CD8-positive, alpha-beta memory T cell (primary cell): ENCODE measurements around the gene GNB1L. TPM values are rescaled to one million over a fixed set of nuclear protein-coding genes. Genes with fewer than 3 reads are reported as not detected.

Experiments
- CTCF ChIA-PET: fragments of 350-600 bp; sonication (Branson Sonifier 250); formaldehyde crosslinking; loops from one replicate; lab custom pipeline; 2021; ENCODE audit warnings: antibody characterized with exemption; lab: Charles Lee
- POLR2A ChIA-PET: fragments of 350-600 bp; sonication (Branson Sonifier 250); formaldehyde crosslinking; loops from one replicate; lab custom pipeline; 2021; ENCODE audit warnings: antibody characterized with exemption; lab: Charles Lee
- DNase-seq, 5 donors: peaks; one replicate each; pipeline versions ENCODE4 v3.0.0 to v3.0.0-alpha.2; 2020 to 2022; ENCODE audit warnings: mixed read lengths in 1 of 5
- H3K27ac ChIP-seq: one replicate; pipeline ENCODE4 v1.7.0; 2013; ENCODE audit warnings: low read depth, mild to moderate bottlenecking, low read length, moderate library complexity
- H3K27me3 ChIP-seq: 2 replicates; pipeline ENCODE4 v1.7.0; 2013; ENCODE audit warnings: low read length, mild to moderate bottlenecking; ENCODE audit not compliant: insufficient read depth, poor library complexity, severe bottlenecking
- H3K36me3 ChIP-seq: 2 replicates; pipeline ENCODE4 v1.7.0; 2013; ENCODE audit warnings: mild to moderate bottlenecking, low read length, moderate library complexity; ENCODE audit not compliant: insufficient read depth
- H3K4me1 ChIP-seq: 2 replicates; pipeline ENCODE4 v1.7.0; 2013; ENCODE audit warnings: mild to moderate bottlenecking, low read length, moderate library complexity; ENCODE audit not compliant: insufficient read depth
- H3K4me3 ChIP-seq: 2 replicates; pipeline ENCODE4 v1.7.0; 2013; ENCODE audit warnings: mild to moderate bottlenecking, low read length
- H3K9me3 ChIP-seq: 2 replicates; pipeline ENCODE4 v1.7.0; 2013; ENCODE audit warnings: mild to moderate bottlenecking, low read length
- H3K27ac Mint-ChIP-seq, 8 donors: one replicate each; pipeline ENCODE4 v1.8.0; 2020 to 2021; ENCODE audit warnings: mixed read lengths in 8 of 8, mild to moderate bottlenecking in 6 of 8, inconsistent platforms in 3 of 8, moderate library complexity in 3 of 8
- H3K27me3 Mint-ChIP-seq, 2 donors: one replicate each; pipeline ENCODE4 v1.8.0; 2020 to 2021; ENCODE audit warnings: mixed read lengths in 2 of 2, mild to moderate bottlenecking in 1 of 2, moderate library complexity in 1 of 2
- H3K36me3 Mint-ChIP-seq, 3 donors: one replicate each; pipeline ENCODE4 v1.8.0; 2020 to 2021; ENCODE audit warnings: mixed read lengths in 3 of 3, inconsistent platforms in 1 of 3, mild to moderate bottlenecking in 1 of 3
- H3K4me1 Mint-ChIP-seq, 3 donors: one replicate each; pipeline ENCODE4 v1.8.0; 2020 to 2021; ENCODE audit warnings: mixed read lengths in 3 of 3, inconsistent platforms in 1 of 3, mild to moderate bottlenecking in 1 of 3
- H3K4me3 Mint-ChIP-seq, 7 donors: one replicate each; pipeline ENCODE4 v1.8.0; 2020 to 2021; ENCODE audit warnings: mixed read lengths in 7 of 7, mild to moderate bottlenecking in 6 of 7, moderate library complexity in 4 of 7, inconsistent platforms in 2 of 7
- H3K9me3 Mint-ChIP-seq, 5 donors: one replicate each; pipeline ENCODE4 v1.8.0; 2020 to 2022; ENCODE audit warnings: mixed read lengths in 5 of 5, mild to moderate bottlenecking in 3 of 5, moderate library complexity in 2 of 5, inconsistent platforms in 1 of 5
- polyA plus RNA-seq: library from polyadenylated mRNA; unstranded; fragments of 300-500 nt; fragmentation: Illumina TruSeq; gene quantifications from one replicate; pipeline ENCODE4 v1.2.3, GENCODE V29; 2021
- total RNA-seq, 2 experiments: library from RNA; stranded (reverse); gene quantifications; one replicate each; pipeline ENCODE4 v1.2.3, GENCODE V29; 2021

The GNB1L gene
- total and polyA plus RNA-seq, 3 experiments from 2014 or later, result 14.2 to 17.9 (median 16.6) TPM

DNA sequence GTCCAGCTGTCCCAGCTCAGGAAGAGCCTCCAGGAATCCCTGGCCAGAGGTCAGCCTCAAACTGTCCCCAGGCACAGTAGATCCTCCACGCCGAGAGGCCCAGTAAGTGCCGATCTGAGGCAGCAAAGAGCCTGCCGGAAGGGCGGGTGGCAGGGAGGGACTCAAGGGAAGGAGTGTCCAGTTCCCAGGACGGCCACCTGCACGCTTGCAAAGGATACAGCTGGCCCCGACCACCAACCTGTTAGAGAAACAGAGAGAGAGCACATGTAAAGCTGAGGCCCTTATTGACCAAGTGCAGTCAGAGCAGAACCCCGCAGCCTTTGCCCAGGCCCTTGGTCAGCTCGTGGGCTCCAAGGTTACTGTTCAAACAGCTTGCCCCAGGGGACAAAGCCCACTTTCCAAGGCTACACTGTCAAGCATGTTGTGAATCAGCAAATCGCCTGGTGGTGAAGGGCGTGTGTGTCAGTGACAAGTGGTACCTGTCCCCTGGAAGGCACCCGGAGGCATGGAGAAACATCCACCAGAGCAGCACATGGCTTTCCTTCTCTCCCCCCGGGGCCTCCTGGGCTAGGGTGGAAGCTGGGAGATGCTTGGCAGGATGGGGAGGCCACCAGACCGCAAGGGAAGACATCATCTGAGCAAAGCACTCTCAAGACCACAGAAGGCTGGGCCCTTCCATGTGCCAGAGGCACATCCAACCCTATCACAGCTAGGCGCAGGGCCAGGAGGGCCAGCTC, 44.3 kb upstream of the GNB1L start:
- Mint-ChIP-seq H3K27ac (peak overlapping the region in 1 of 8 donors; percentile 39), H3K27me3 (no peaks in the 10 kb centered on the region), H3K4me1 (peaks cover 2 to 5% (median 4%) of the 10 kb centered on the region in 3 donors), H3K4me3 (no peak overlapping the region), H3K36me3 (peaks cover 0 to 33% (median 1%) of the 10 kb centered on the region in 3 donors), H3K9me3 (no peaks in the 10 kb centered on the region)
- no peaks in the 10 kb centered on the region for H3K9me3 ChIP-seq
- no peak for DNase-seq
- no peaks in the 10 kb centered on the region for H3K36me3 ChIP-seq
- ChIA-PET POLR2A (no interaction called here), CTCF (interaction anchor here (1.5 kb wide), 1 partner anchor 11 kb away, joined by 5 read pairs; no protein-coding TSS in a partner anchor)
- no peaks in the 10 kb centered on the region for H3K27me3 ChIP-seq
- no peak overlapping the region for H3K27ac ChIP-seq
- no peak overlapping the region for H3K4me3 ChIP-seq
- H3K4me1 ChIP-seq, result peaks cover 31% of the 10 kb centered on the region

DNA sequence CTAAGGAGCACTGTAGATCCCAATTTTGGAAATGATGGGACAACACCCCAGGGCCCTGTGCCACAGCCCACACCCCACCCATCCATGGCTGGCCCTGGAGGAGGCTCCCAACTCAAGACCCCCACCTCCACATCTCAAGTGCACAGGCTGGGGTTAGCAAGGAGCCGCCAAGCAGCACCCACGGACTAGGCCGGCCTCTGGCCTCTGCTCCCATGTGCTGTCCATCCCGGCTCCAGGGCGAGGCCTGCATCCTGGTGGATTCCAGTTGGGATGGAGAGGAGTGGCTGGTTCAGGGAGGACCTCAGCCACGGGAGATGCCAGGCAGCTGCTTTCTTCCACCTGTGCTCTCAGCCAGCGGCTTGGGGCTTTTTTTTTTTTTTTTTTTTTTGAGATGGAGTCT, 43.5 kb upstream of the GNB1L start:
- H3K9me3 Mint-ChIP-seq, result no peaks in the 10 kb centered on the region
- no peak overlapping the region for H3K27ac Mint-ChIP-seq
- no peak overlapping the region for H3K4me3 Mint-ChIP-seq
- peaks cover 6 to 10% (median 7%) of the 10 kb centered on the region in 3 donors for H3K4me1 Mint-ChIP-seq
- Histone ChIP-seq H3K27ac (no peak overlapping the region), H3K9me3 (no peaks in the 10 kb centered on the region), H3K4me3 (no peak overlapping the region), H3K4me1 (peaks cover 40% of the 10 kb centered on the region), H3K36me3 (no peaks in the 10 kb centered on the region), H3K27me3 (no peaks in the 10 kb centered on the region)
- ChIA-PET CTCF (interaction anchor here (1.7 kb wide), 1 partner anchor 168 kb away, joined by 8 read pairs; no protein-coding TSS in a partner anchor), POLR2A (no interaction called here)
- peaks cover 0 to 33% (median 1%) of the 10 kb centered on the region in 3 donors for H3K36me3 Mint-ChIP-seq
- no peak for DNase-seq
- no peaks in the 10 kb centered on the region for H3K27me3 Mint-ChIP-seq

DNA sequence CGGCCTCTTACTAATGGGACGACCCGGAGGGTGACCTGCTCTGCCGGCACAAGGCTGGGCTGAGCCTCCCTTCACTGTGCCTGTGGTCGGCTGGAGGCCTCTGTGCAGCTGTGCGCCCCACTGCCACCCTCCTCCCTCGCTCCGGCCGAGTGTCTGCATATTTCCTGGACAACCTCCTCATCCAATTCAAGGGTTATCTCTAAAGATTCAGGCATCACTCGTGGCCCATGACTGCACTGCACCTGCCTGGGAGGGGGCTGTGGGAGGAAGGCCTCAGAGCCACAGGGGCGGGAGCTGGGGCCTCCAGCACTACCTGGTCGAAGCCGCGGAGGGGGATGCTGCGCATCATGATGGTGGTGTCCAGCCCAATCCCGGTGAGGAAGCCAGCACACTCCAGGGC, 43.1 kb upstream of the GNB1L start:
- Mint-ChIP-seq H3K27ac (no peak overlapping the region), H3K4me3 (no peak overlapping the region), H3K4me1 (peaks cover 9 to 14% (median 11%) of the 10 kb centered on the region in 3 donors), H3K27me3 (no peaks in the 10 kb centered on the region), H3K9me3 (no peaks in the 10 kb centered on the region), H3K36me3 (peaks cover 0 to 32% (median 1%) of the 10 kb centered on the region in 3 donors)
- CTCF ChIA-PET, result interaction anchor here (1.7 kb wide), 1 partner anchor 167 kb away, joined by 8 read pairs; no protein-coding TSS in a partner anchor
- DNase-seq, result no peak
- H3K9me3 ChIP-seq, result no peaks in the 10 kb centered on the region
- H3K27ac ChIP-seq, result no peak overlapping the region
- H3K4me1 ChIP-seq, result peaks cover 44% of the 10 kb centered on the region
- H3K4me3 ChIP-seq, result no peak overlapping the region
- H3K27me3 ChIP-seq, result no peaks in the 10 kb centered on the region
- no peaks in the 10 kb centered on the region for H3K36me3 ChIP-seq
- POLR2A ChIA-PET, result no interaction called here

DNA sequence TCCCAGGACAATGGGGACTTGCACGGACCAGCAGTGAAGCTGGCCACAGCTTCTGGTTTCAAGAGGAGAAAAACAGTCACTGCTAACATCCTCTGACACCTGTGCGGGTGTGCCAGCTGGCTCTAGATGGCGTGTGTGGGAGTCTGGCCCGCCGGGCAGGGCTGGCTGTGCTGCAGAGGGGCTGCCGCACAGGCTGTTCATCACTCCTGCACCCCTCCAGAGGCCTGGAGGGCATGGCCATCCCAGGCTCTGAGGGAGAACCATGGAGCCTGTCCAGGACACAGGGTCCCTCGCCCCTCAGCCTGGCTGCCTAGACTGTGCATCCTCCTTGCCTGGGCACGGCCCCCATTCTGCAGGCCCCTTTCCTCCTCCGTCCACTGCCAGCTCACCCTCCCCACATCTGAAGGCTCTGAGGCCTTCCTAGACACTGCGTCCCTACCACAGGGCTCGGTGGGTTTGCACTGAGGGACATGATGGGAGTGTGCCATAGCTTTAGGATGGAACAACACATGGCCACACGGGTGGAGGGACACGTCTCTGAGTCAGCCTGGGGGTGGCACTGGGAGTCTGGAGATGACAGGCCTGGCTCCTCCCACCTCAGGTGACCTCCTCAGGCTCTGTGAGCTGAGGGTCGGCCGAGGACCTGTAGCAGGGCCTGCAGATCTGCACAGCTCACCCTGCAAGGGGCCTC, 42.1 kb upstream of the GNB1L start:
- H3K36me3 ChIP-seq, result no peaks in the 10 kb centered on the region
- peaks cover 0 to 27% (median 1%) of the 10 kb centered on the region in 3 donors for H3K36me3 Mint-ChIP-seq
- peaks cover 17 to 24% (median 21%) of the 10 kb centered on the region in 3 donors for H3K4me1 Mint-ChIP-seq
- no peaks in the 10 kb centered on the region for H3K27me3 ChIP-seq
- peak overlapping the region in 2 of 8 donors; percentile 38 to 63 for H3K27ac Mint-ChIP-seq
- no peak overlapping the region for H3K27ac ChIP-seq
- no peak overlapping the region for H3K4me3 Mint-ChIP-seq
- peak in 1 of 5 donors; percentile 48 for DNase-seq
- no peaks in the 10 kb centered on the region for H3K27me3 Mint-ChIP-seq
- ChIA-PET POLR2A (no interaction called here), CTCF (interaction anchor here (1.2 to 1.7 kb wide), 2 partner anchors 14 to 166 kb away, joined by 3 to 8 read pairs; no protein-coding TSS in a partner anchor)
- no peaks in the 10 kb centered on the region for H3K9me3 Mint-ChIP-seq
- peaks cover 53% of the 10 kb centered on the region for H3K4me1 ChIP-seq
- no peak overlapping the region for H3K4me3 ChIP-seq
- H3K9me3 ChIP-seq, result no peaks in the 10 kb centered on the region

DNA sequence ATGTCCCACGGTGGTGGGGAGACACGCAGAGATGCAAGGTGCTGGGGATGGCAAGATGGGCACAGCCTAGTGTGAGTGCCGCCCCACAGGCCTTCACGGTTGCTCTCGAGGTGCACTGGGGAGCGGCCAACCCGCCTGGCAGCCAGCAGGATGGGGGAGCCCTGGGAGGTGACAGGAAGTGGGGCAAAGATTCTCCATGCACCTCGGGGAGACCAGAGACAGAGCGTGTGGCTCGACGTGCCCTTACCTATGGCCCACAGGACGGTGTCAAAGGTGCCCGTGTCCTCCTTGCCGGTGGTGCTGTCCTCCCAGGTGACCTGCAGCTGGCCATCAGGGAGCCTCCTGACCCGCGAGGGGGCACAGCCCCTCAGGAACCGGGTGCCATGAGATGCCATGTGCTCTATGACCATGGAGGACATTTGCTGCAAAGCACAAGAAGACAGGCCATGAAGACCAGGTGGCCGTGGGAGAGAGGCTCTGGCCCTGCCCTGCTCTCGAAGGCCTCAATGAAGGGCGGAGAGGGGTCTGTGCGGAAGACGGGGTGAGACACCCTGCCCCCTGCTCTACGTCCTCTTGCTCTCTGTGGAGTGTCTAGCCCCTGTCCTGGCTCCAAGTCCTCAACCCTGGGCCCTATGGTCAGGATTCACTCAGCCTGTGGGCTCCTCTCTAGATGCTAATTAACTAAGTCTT, 40.6 kb upstream of the GNB1L start:
- H3K4me1 ChIP-seq, result peaks cover 68% of the 10 kb centered on the region
- Mint-ChIP-seq H3K4me1 (peaks cover 27 to 36% (median 36%) of the 10 kb centered on the region in 3 donors), H3K4me3 (no peak overlapping the region), H3K9me3 (no peaks in the 10 kb centered on the region), H3K36me3 (peaks cover 0 to 23% (median 1%) of the 10 kb centered on the region in 3 donors), H3K27ac (peak overlapping the region in 2 of 8 donors; percentile 14 to 71), H3K27me3 (no peaks in the 10 kb centered on the region)
- no peaks in the 10 kb centered on the region for H3K27me3 ChIP-seq
- peak in 1 of 5 donors; percentile 39 for DNase-seq
- CTCF ChIA-PET, result interaction anchor here (1.6 kb wide), 1 partner anchor 9 kb away, joined by 4 read pairs; no protein-coding TSS in a partner anchor
- POLR2A ChIA-PET, result no interaction called here
- H3K27ac ChIP-seq, result no peak overlapping the region
- no peaks in the 10 kb centered on the region for H3K9me3 ChIP-seq
- no peaks in the 10 kb centered on the region for H3K36me3 ChIP-seq
- no peak overlapping the region for H3K4me3 ChIP-seq

DNA sequence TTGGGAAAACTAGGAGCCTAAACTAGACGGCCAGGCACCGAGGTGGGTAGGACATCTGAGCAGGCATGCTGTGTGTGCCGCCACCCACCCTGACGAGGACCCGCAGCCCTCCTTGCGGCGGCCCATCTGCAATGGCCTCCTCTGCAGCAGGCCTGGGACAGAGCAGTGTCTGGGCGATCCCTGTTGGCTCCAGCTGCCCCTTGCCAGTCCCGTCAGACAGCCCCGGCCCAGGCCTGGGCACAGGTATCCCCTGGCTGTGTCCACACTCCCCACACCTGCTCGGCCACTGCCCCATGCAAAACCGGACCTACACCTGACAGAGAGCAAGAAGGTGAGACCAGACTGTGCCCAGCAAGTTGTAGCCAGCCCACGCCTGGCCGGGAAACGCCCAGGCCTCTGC, 38.7 kb upstream of the GNB1L start:
- peak overlapping the region in 7 of 8 donors; percentile 26 to 97 (median 95) for H3K27ac Mint-ChIP-seq
- Histone ChIP-seq H3K27ac (no peak overlapping the region), H3K4me3 (no peak overlapping the region), H3K9me3 (no peaks in the 10 kb centered on the region), H3K4me1 (peaks cover 77% of the 10 kb centered on the region), H3K36me3 (no peaks in the 10 kb centered on the region), H3K27me3 (no peaks in the 10 kb centered on the region)
- no peaks in the 10 kb centered on the region for H3K9me3 Mint-ChIP-seq
- peaks cover 32 to 42% (median 41%) of the 10 kb centered on the region in 3 donors for H3K4me1 Mint-ChIP-seq
- H3K36me3 Mint-ChIP-seq, result peaks cover 0 to 15% (median 1%) of the 10 kb centered on the region in 3 donors
- no peak overlapping the region for H3K4me3 Mint-ChIP-seq
- ChIA-PET POLR2A (interaction anchor here (3.0 kb wide), 1 partner anchor 38 kb away, joined by 25 read pairs; the partner anchor contains the start of genes GNB1L and RTL10), CTCF (no interaction called here)
- no peak for DNase-seq
- no peaks in the 10 kb centered on the region for H3K27me3 Mint-ChIP-seq

DNA sequence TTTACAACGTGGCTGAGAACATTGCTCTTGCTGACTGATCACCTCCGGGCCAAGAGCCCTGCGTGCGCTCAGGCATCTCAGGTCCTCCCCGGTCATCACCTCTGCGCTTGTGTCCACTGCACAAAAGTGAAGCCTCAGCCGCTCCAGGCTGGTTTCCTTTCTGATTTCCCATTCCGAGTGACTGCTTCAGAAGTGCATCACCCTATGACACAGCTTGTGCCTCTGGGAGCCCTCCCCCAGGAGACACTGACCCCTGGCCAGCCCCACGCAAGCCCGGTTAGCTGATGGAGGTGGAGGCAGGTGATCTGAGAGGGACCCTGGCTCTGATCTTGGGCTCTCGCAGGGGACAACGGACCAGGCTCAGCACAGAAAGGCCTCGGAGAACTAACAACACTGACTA, 38.3 kb upstream of the GNB1L start:
- peak overlapping the region in 4 of 7 donors; percentile 46 to 84 (median 78) for H3K4me3 Mint-ChIP-seq
- peaks cover 0 to 15% (median 1%) of the 10 kb centered on the region in 3 donors for H3K36me3 Mint-ChIP-seq
- peak overlapping the region; percentile 88 to 99 (median 96) for H3K27ac Mint-ChIP-seq

More for the DNA sequence above, 38.3 kb upstream of the GNB1L start:
- Histone ChIP-seq H3K36me3 (no peaks in the 10 kb centered on the region), H3K27me3 (no peaks in the 10 kb centered on the region), H3K27ac (no peak overlapping the region), H3K9me3 (no peaks in the 10 kb centered on the region), H3K4me1 (peaks cover 81% of the 10 kb centered on the region), H3K4me3 (no peak overlapping the region)
- ChIA-PET CTCF (interaction anchor here (1.7 kb wide), 2 partner anchors 38 to 162 kb away, joined by 10 to 12 read pairs; partner anchors contain the start of genes GNB1L and RTL10), POLR2A (interaction anchor here (3.0 kb wide), 1 partner anchor 38 kb away, joined by 25 read pairs; the partner anchor contains the start of genes GNB1L and RTL10)
- H3K27me3 Mint-ChIP-seq, result no peaks in the 10 kb centered on the region
- H3K9me3 Mint-ChIP-seq, result no peaks in the 10 kb centered on the region
- peaks cover 32 to 42% (median 41%) of the 10 kb centered on the region in 3 donors for H3K4me1 Mint-ChIP-seq
- no peak for DNase-seq
